Gastroesophageal sphincter (tissue), 4 donors: Measurements from ENCODE around the gene CACNA1D. TPM values are rescaled to one million over a fixed set of nuclear protein-coding genes. Genes with fewer than 3 reads are reported as not detected.
A peak's percentile ranks its signal among the peaks of the same experiment; 100 is the strongest.
"Not testable (repeated sequence)": the region's sequence is repeated elsewhere in the genome, so short reads cannot be mapped to it uniquely, and the experiment has no call there.

ENCODE experiments used
- ATAC-seq: fragments of 150-250 bp; one replicate; pipeline ENCODE4 v1.9.1; 2016; ENCODE audit warnings: mild to moderate bottlenecking, moderate library complexity
- H3K27ac ChIP-seq, 4 donors: fragments of 200-600 bp; sonication (generic) in 3 of 4; 1 replicate in 3 of 4; 2 replicates in 1 of 4; pipeline ENCODE4 v1.5.1; 2016 to 2019
- H3K27me3 ChIP-seq: fragments of 200-600 bp; sonication (generic); one replicate; pipeline ENCODE4 v1.5.1; 2019
- H3K36me3 ChIP-seq, 2 donors: fragments of 200-600 bp; sonication (generic); one replicate each; pipeline ENCODE4 v1.5.1; 2019; ENCODE audit warnings: control low read depth in 1 of 2
- H3K4me1 ChIP-seq, 3 donors: fragments of 200-600 bp; sonication (generic); 1 replicate in 2 of 3; 2 replicates in 1 of 3; pipeline ENCODE4 v1.5.1; 2016 to 2019; ENCODE audit warnings: control low read depth in 2 of 3
- H3K4me3 ChIP-seq, 2 donors: fragments of 200-600 bp; sonication (generic); one replicate each; pipeline ENCODE4 v1.5.1; 2019; ENCODE audit warnings: mild to moderate bottlenecking in 1 of 2, moderate library complexity in 1 of 2
- H3K9me3 ChIP-seq, 3 donors: fragments of 200-600 bp; sonication (generic); one replicate each; pipeline ENCODE4 v1.5.1; 2017 to 2019; ENCODE audit warnings: control low read depth in 2 of 3
- CTCF ChIP-seq, 4 experiments: fragments of 200-600 bp in 2 of 4; fragments of 450-650 bp in 2 of 4; sonication (generic) in 1 of 4; IDR thresholded peaks; one replicate each; pipeline ENCODE4 v1.5.1; 2017 to 2019; ENCODE audit warnings: antibody characterized with exemption in 4 of 4, mild to moderate bottlenecking in 2 of 4, moderate library complexity in 2 of 4
- EP300 ChIP-seq: sonication (generic); formaldehyde crosslinking; IDR thresholded peaks from one replicate; pipeline ENCODE4 v1.6.1; 2017; ENCODE audit warnings: antibody characterized with exemption, mild to moderate bottlenecking
- POLR2A ChIP-seq, 2 donors: fragments of 450-650 bp; IDR thresholded peaks; one replicate each; pipeline ENCODE4 v1.6.1; 2017; ENCODE audit warnings: antibody characterized with exemption in 2 of 2, mild to moderate bottlenecking in 2 of 2, moderate library complexity in 1 of 2
- POLR2AphosphoS5 ChIP-seq: sonication (generic); formaldehyde crosslinking; IDR thresholded peaks from one replicate; pipeline ENCODE4 v1.6.1; 2017; ENCODE audit warnings: antibody characterized with exemption
- WGBS, 2 donors: methylation state at CpG; one replicate each; pipeline ENCODE4 v1.1.5; 2018; ENCODE audit warnings: low coverage in 1 of 2; 5-methylcytosine and 5-hydroxymethylcytosine counted together
- total RNA-seq, 4 donors: library from RNA; depleted of rRNA; stranded (reverse); fragments of >200 nt; gene quantifications; one replicate each; pipeline ENCODE4 v1.1.0, GENCODE V29; 2016

Gene CACNA1D
- total RNA-seq: 1 to 10 TPM in 3 of 4 donors, under 1 TPM in 1; 0.52 to 5.7 (median 3.6) TPM

- peak; percentile 76 for ATAC-seq
- no peaks in the 10 kb centered on the region for H3K36me3 ChIP-seq
- TF ChIP-seq EP300 (no peak), CTCF (IDR thresholded peaks at IDR 0.05) (no peak), POLR2A (IDR thresholded peaks at IDR 0.05) (no peak), POLR2AphosphoS5 (no peak)
- H3K4me1 ChIP-seq: peaks cover 0 to 58% (median 10%) of the 10 kb centered on the region in 3 donors
- no peaks in the 10 kb centered on the region for H3K9me3 ChIP-seq
- H3K4me3 ChIP-seq: peak within 1 kb of the TSS; percentile 29 to 64
- 0% methylated on average over 5 of the region's 122 CpGs; no CpG with 5 or more reads in 1 of the 2 donors for WGBS, 2 donors
- H3K27ac ChIP-seq: peak within 1 kb of the TSS in 2 of 4 donors; percentile 27 to 71
- H3K27me3 ChIP-seq: peaks cover 25% of the 10 kb centered on the region
Measured at GRCh38 chr3:53493963-53494791, at the start of gene CACNA1D. TSS of gene CACNA1D (plus strand) at chr3:53494611. CDS start at chr3:53495167, 556 bp downstream.

- Histone ChIP-seq H3K27me3 (no peaks in the 10 kb centered on the region), H3K9me3 (no peaks in the 10 kb centered on the region), H3K27ac (no peak overlapping the region), H3K4me3 (no peak overlapping the region), H3K4me1 (no peaks in the 10 kb centered on the region), H3K36me3 (no peaks in the 10 kb centered on the region)
- no peak for TF ChIP-seq EP300
- TF ChIP-seq POLR2A (IDR thresholded peaks at IDR 0.05): no peak
- TF ChIP-seq CTCF (IDR thresholded peaks at IDR 0.05): no peak
- TF ChIP-seq POLR2AphosphoS5: no peak
- no peak for ATAC-seq
Measured at GRCh38 chr3:53457068-53457467, 37.3 kb upstream of the CACNA1D start.

- ATAC-seq: no peak
- Histone ChIP-seq H3K4me3 (no peak overlapping the region), H3K27me3 (no peaks in the 10 kb centered on the region), H3K36me3 (no peaks in the 10 kb centered on the region), H3K9me3 (peaks cover 0 to 12% (median 0%) of the 10 kb centered on the region in 3 donors), H3K27ac (no peak overlapping the region), H3K4me1 (no peaks in the 10 kb centered on the region)
- 87% methylated on average over 1 of the region's 1 CpG; no CpG with 5 or more reads in 1 of the 2 donors for WGBS, 2 donors
- no peak for TF ChIP-seq CTCF (IDR thresholded peaks at IDR 0.05)
- no peak for TF ChIP-seq POLR2A (IDR thresholded peaks at IDR 0.05)
Measured at GRCh38 chr3:53460326-53460725, 34.1 kb upstream of the CACNA1D start.

- no peaks in the 10 kb centered on the region for H3K27me3 ChIP-seq
- no peak overlapping the region for H3K27ac ChIP-seq
- no peak overlapping the region for H3K4me3 ChIP-seq
- no peak for TF ChIP-seq EP300
- no peak for TF ChIP-seq POLR2A (IDR thresholded peaks at IDR 0.05)
- TF ChIP-seq CTCF (IDR thresholded peaks at IDR 0.05): no peak
- no peak for TF ChIP-seq POLR2AphosphoS5
- no peaks in the 10 kb centered on the region for H3K4me1 ChIP-seq
- ATAC-seq: no peak
- H3K9me3 ChIP-seq: peaks cover 0 to 17% (median 0%) of the 10 kb centered on the region in 3 donors
- 76 to 92% methylated on average over 2 to 3 of the region's 3 CpGs for WGBS, 2 donors
- H3K36me3 ChIP-seq: no peaks in the 10 kb centered on the region
Measured at GRCh38 chr3:53464424-53464823, 30.0 kb upstream of the CACNA1D start.

- not testable (repeated sequence) for H3K27me3 ChIP-seq, H3K4me1 ChIP-seq, ATAC-seq, H3K36me3 ChIP-seq, H3K27ac ChIP-seq, H3K9me3 ChIP-seq, H3K4me3 ChIP-seq
- 78 to 82% methylated on average over 7 of the region's 7 CpGs for WGBS, 2 donors
Measured at GRCh38 chr3:53469758-53470157, 24.7 kb upstream of the CACNA1D start.
